A549 (cell line): Measurements from ENCODE around the gene GAREM1. TPM values are rescaled to one million over a fixed set of nuclear protein-coding genes. Genes with fewer than 3 reads are reported as not detected.

Experiments used
- ATAC-seq, 2 experiments: fragments of 200-7000 bp in 1 of 2; fragments of >200 bp in 1 of 2; cut with Nextera tagmentation in 1 of 2; cut with Tn5 transposase in 1 of 2; 3 replicates each; pipeline versions ENCODE4 v1.8.0 to v1.9.1; 2018 to 2020; ENCODE audit warnings: mild to moderate bottlenecking in 1 of 2, moderate library complexity in 1 of 2
- CTCF ChIA-PET: fragments of 300-600 bp; sonication (Branson Sonifier 250); formaldehyde crosslinking; extraction: SDS; loops from one replicate; lab custom pipeline; 2021; ENCODE audit warnings: antibody characterized with exemption, inconsistent platforms; lab: Yijun Ruan, JAX
- POLR2A ChIA-PET: fragments of 350-600 bp; formaldehyde crosslinking; extraction: SDS; loops from one replicate; lab custom pipeline; 2021; ENCODE audit warnings: antibody characterized with exemption, inconsistent platforms; lab: Yijun Ruan, JAX
- DNase-seq, 2 experiments: peaks; one replicate each; pipeline versions ENCODE4 v3.0.0 to v3.0.0-alpha.2; 2011 to 2016; ENCODE audit warnings: low read depth in 1 of 2, low spot score in 1 of 2
- FAIRE-seq: peaks from 2 replicates; lab custom pipeline; 2011; peaks lifted over from hg19 to GRCh38; lab: Jason Lieb, UNC
- H3K27ac ChIP-seq, 2 experiments: fragments of >200 bp; sonication (Bioruptor Twin); formaldehyde crosslinking; 3 replicates each; pipeline ENCODE4 v1.5.1; 2016 to 2017
- H3K4me1 ChIP-seq: fragments of >200 bp; sonication (Bioruptor Twin); formaldehyde crosslinking; 3 replicates; pipeline ENCODE4 v1.6.1; 2016
- H3K4me2 ChIP-seq: fragments of >200 bp; sonication (Bioruptor Twin); formaldehyde crosslinking; 3 replicates; pipeline ENCODE4 v1.6.1; 2016
- H3K4me3 ChIP-seq: fragments of >200 bp; sonication (Bioruptor Twin); formaldehyde crosslinking; 3 replicates; pipeline ENCODE4 v1.5.1; 2016
- H3K9me3 ChIP-seq: fragments of >200 bp; sonication (Bioruptor Twin); formaldehyde crosslinking; 3 replicates; pipeline ENCODE4 v1.6.1; 2016
- ATOH8 ChIP-seq: fragments of 250-450 bp; sonication (Bioruptor Pico); IDR thresholded peaks from 2 replicates; pipeline ENCODE4 v1.5.0; 2020; ENCODE audit warnings: low read depth, mild to moderate bottlenecking, moderate library complexity
- CBX2 ChIP-seq: fragments of 200-600 bp; sonication (generic); IDR thresholded peaks from 2 replicates; pipeline ENCODE4 v1.6.1; 2016; ENCODE audit warnings: low read depth, mild to moderate bottlenecking, borderline replicate concordance
- CEBPB ChIP-seq, 2 experiments: fragments of >200 bp in 1 of 2; sonication (Bioruptor Twin) in 1 of 2; formaldehyde crosslinking in 1 of 2; IDR thresholded peaks; 2 replicates each; pipeline ENCODE4 v1.6.1; 2012 to 2016
- CHD2 ChIP-seq: fragments of 150-350 bp; IDR thresholded peaks from 2 replicates; pipeline ENCODE4 v1.6.1; 2014; ENCODE audit warnings: low read length; ENCODE audit not compliant: partially characterized antibody
- CHD4 ChIP-seq: fragments of 200-600 bp; sonication (generic); IDR thresholded peaks from 2 replicates; pipeline ENCODE4 v1.6.1; 2016; ENCODE audit warnings: antibody characterized with exemption, mild to moderate bottlenecking, borderline replicate concordance
- EP300 ChIP-seq, 2 experiments: fragments of >200 bp; sonication (Bioruptor Twin); formaldehyde crosslinking; IDR thresholded peaks; 2 replicates in 1 of 2; 3 replicates in 1 of 2; pipeline ENCODE4 v1.6.1; 2016 to 2017
- HDAC2 ChIP-seq: fragments of 200-600 bp; sonication (generic); IDR thresholded peaks from 2 replicates; pipeline ENCODE4 v1.6.1; 2016
- HOXA7 ChIP-seq: fragments of 250-450 bp; sonication (Bioruptor Pico); IDR thresholded peaks from 2 replicates; pipeline ENCODE4 v1.5.0; 2020; ENCODE audit warnings: mild to moderate bottlenecking, moderate library complexity
- JUN ChIP-seq, 2 experiments: fragments of >200 bp; sonication (Bioruptor Twin); formaldehyde crosslinking; IDR thresholded peaks; 2 replicates in 1 of 2; 3 replicates in 1 of 2; pipeline ENCODE4 v1.6.1; 2016 to 2017
- JUNB ChIP-seq: fragments of >200 bp; sonication (Bioruptor Twin); formaldehyde crosslinking; IDR thresholded peaks from 2 replicates; pipeline ENCODE4 v1.6.1; 2016
- KDM5A ChIP-seq: fragments of 200-600 bp; sonication (generic); IDR thresholded peaks from 2 replicates; pipeline ENCODE4 v1.6.1; 2016; ENCODE audit warnings: antibody characterized with exemption, mild to moderate bottlenecking
- MAFK ChIP-seq: fragments of 450-650 bp; IDR thresholded peaks from 2 replicates; pipeline ENCODE4 v1.6.1; 2014; ENCODE audit not compliant: partially characterized antibody
- MAZ ChIP-seq: fragments of 150-350 bp; IDR thresholded peaks from 2 replicates; pipeline ENCODE4 v1.6.1; 2014; ENCODE audit warnings: antibody characterized with exemption, low read depth, low read length, borderline replicate concordance
- MYC ChIP-seq: IDR thresholded peaks from 2 replicates; pipeline ENCODE4 v1.6.1; 2012; ENCODE audit warnings: mild to moderate bottlenecking, inconsistent platforms, low read length, improper control_type of control experiment, borderline replicate concordance
- POLR2A ChIP-seq: IDR thresholded peaks from 2 replicates; pipeline ENCODE4 v1.6.1; 2012; ENCODE audit warnings: mild to moderate bottlenecking, low read length
- RAD21 ChIP-seq, 2 experiments: fragments of >200 bp in 1 of 2; sonication (Bioruptor Twin) in 1 of 2; formaldehyde crosslinking in 1 of 2; IDR thresholded peaks in 1 of 2; conservative IDR thresholded peaks in 1 of 2; 2 replicates in 1 of 2; 3 replicates in 1 of 2; pipeline ENCODE4 v1.6.1; 2012 to 2018; ENCODE audit warnings: inconsistent platforms in 1 of 2
- RARB ChIP-seq: fragments of 250-450 bp; sonication (Bioruptor Pico); IDR thresholded peaks from 2 replicates; pipeline ENCODE4 v1.8.0; 2021; ENCODE audit warnings: mild to moderate bottlenecking, moderate library complexity
- RCOR1 ChIP-seq: fragments of 150-350 bp; IDR thresholded peaks from 2 replicates; pipeline ENCODE4 v1.6.1; 2014; ENCODE audit warnings: antibody characterized with exemption, low read length, low read depth
- RNF2 ChIP-seq: fragments of 200-600 bp; sonication (generic); IDR thresholded peaks from 2 replicates; pipeline ENCODE4 v1.6.1; 2016; ENCODE audit warnings: low read depth, mild to moderate bottlenecking, antibody characterized with exemption, moderate library complexity, borderline replicate concordance
- SMC3 ChIP-seq: fragments of >200 bp; sonication (Bioruptor Twin); formaldehyde crosslinking; IDR thresholded peaks from 3 replicates; pipeline ENCODE4 v1.6.1; 2018; ENCODE audit warnings: inconsistent platforms
- SREBF2 ChIP-seq: fragments of 450-650 bp; IDR thresholded peaks from 2 replicates; pipeline ENCODE4 v1.6.1; 2014; ENCODE audit warnings: mild to moderate bottlenecking, moderate library complexity
- TFCP2L1 ChIP-seq: fragments of 250-450 bp; sonication (Bioruptor Pico); IDR thresholded peaks from 2 replicates; pipeline ENCODE4 v1.5.0; 2021; ENCODE audit warnings: mild to moderate bottlenecking
- USF2 ChIP-seq: fragments of 450-650 bp; IDR thresholded peaks from 2 replicates; pipeline ENCODE4 v1.6.1; 2014; ENCODE audit warnings: antibody characterized with exemption
- ZC3H11A ChIP-seq: fragments of 450-650 bp; IDR thresholded peaks from 2 replicates; pipeline ENCODE4 v1.6.1; 2014; ENCODE audit warnings: antibody characterized with exemption, mild to moderate bottlenecking
- ZSCAN20 ChIP-seq: fragments of 250-450 bp; sonication (Bioruptor Pico); IDR thresholded peaks from 2 replicates; pipeline ENCODE4 v1.8.0; 2022; ENCODE audit warnings: mild to moderate bottlenecking, moderate library complexity
- WGBS: methylation state at CpG from one replicate; pipeline ENCODE4 v1.1.6; 2017; ENCODE audit errors: missing lambda C conversion rate; 5-methylcytosine and 5-hydroxymethylcytosine counted together
- polyA plus RNA-seq, 4 experiments: library from polyadenylated mRNA; depleted of rRNA in 3 of 4; stranded (reverse); fragments of >200 nt; fragmentation: RNase III in 1 of 4; extraction: RNeasy Plus Mini Kit Qiagen cat#74134 plus additional on column Dnase treatment in 1 of 4; gene quantifications; 2 replicates in 3 of 4; 3 replicates in 1 of 4; pipeline ENCODE4 v1.2.3, GENCODE V29; 2011 to 2017
- TF ChIP-seq, protein P1 (sequence below): IDR thresholded peaks from 2 replicates; pipeline ENCODE4 v1.6.1; 2012; ENCODE audit warnings: low read depth, borderline replicate concordance

GAREM1 gene
- polyA plus RNA-seq, 2 of the 4 experiments (the other 2 are of a cell fraction) = 1.3 to 5.0 TPM

DNA sequence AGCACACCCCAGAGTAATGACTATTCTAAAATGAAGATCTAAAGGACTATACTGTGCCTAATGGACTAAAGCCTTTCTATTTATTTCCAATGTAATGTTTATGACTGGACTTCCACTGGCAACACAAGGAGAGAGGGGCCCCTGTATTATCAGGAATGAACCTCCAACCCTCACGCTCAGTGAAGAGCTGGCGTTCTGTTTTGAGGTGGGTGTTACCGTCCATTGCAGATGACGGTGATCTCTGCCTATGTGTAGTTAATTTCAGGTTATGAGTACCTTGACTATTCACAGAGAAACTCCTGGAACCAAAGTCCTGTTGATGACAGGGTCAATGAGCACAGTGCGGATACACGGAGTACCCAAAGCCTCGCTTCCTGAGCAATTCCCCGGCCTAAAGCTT is 195.5 kb downstream of the GAREM1 start:
- Histone ChIP-seq H3K4me2 (no peak overlapping the region), H3K4me3 (no peak overlapping the region), H3K4me1 (0 out of 3 replicates have a peak, but pooled peaks cover under 1% of the 10 kb centered on the region), H3K27ac (no peak overlapping the region), H3K9me3 (no peaks in the 10 kb centered on the region)
- FAIRE-seq (no peak), ATAC-seq (no peak), DNase-seq (no peak)
- POLR2A ChIA-PET = no interaction called here
- no peak for TF ChIP-seq MYC
- no peak for TF ChIP-seq SMC3
- TF ChIP-seq CBX2 = no peak
- no peak for TF ChIP-seq RNF2
- TF ChIP-seq KDM5A = no peak
- TF ChIP-seq TFCP2L1 = no peak
- TF ChIP-seq HOXA7 (CRISPR knock-in tag) = no peak
- TF ChIP-seq HDAC2 = no peak
- TF ChIP-seq CHD2 = no peak
- no peak for TF ChIP-seq ZC3H11A
- no peak for TF ChIP-seq MAZ
- TF ChIP-seq JUN (IDR thresholded peaks at IDR 0.05) = no peak
- TF ChIP-seq JUNB = no peak
- TF ChIP-seq ATOH8 (CRISPR knock-in tag) = no peak
- TF ChIP-seq, protein P1, sequence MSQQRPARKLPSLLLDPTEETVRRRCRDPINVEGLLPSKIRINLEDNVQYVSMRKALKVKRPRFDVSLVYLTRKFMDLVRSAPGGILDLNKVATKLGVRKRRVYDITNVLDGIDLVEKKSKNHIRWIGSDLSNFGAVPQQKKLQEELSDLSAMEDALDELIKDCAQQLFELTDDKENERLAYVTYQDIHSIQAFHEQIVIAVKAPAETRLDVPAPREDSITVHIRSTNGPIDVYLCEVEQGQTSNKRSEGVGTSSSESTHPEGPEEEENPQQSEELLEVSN = no peak
- no peak for TF ChIP-seq POLR2A
- TF ChIP-seq SREBF2 = no peak
- TF ChIP-seq RARB (CRISPR knock-in tag) = no peak
- 95% methylated on average over 8 of the region's 8 CpGs for WGBS
- CTCF ChIA-PET = interaction anchor here (0.6 to 12.3 kb wide), 4 partner anchors 8 to 276 kb away, joined by 3 to 124 read pairs (median 48); partner anchors contain the start of gene GAREM1

DNA sequence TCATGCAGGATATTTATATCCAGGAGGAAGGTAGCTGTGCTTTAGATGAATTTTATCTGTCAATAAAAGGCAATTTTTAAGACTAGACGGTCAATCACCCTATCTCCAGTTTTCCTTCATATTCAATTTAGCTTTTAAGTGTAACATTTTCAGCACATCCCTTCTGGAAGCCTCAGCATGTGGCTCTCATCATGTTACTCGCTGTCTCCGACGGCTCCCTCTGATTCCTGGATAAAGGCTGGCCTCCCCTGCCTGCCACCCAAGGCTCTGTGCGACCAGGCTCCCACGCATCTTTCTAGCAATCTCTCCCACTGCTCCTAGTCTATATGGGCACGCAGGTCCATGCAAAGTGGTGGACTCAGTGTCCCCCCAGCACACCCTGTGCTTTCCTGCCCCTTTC is 196.4 kb downstream of the GAREM1 start:
- Histone ChIP-seq H3K9me3 (no peaks in the 10 kb centered on the region), H3K4me3 (no peak overlapping the region), H3K27ac (no peak overlapping the region), H3K4me2 (no peak overlapping the region), H3K4me1 (no peaks in the 10 kb centered on the region)
- ChIA-PET POLR2A (no interaction called here), CTCF (interaction anchor here (1.0 to 12.3 kb wide), 4 partner anchors 9 to 277 kb away, joined by 4 to 124 read pairs (median 48); partner anchors contain the start of gene GAREM1)
- FAIRE-seq (no peak), ATAC-seq (no peak), DNase-seq (no peak)
- TF ChIP-seq RAD21 (conservative IDR thresholded peaks at IDR 0.05 in 1 of 2, IDR thresholded peaks at IDR 0.05 in 1 of 2) = no peak
- TF ChIP-seq CEBPB (IDR thresholded peaks at IDR 0.05) = no peak
- TF ChIP-seq USF2 = no peak
- TF ChIP-seq ZC3H11A = no peak
- no peak for TF ChIP-seq HOXA7 (CRISPR knock-in tag)
- no peak for TF ChIP-seq EP300 (IDR thresholded peaks at IDR 0.05)
- no peak for TF ChIP-seq ZSCAN20
- no peak for TF ChIP-seq CHD4
- no peak for TF ChIP-seq CBX2
- TF ChIP-seq MAFK = no peak
- no peak for TF ChIP-seq RCOR1
- 77% methylated on average over 7 of the region's 7 CpGs for WGBS
